Ureter (tissue), 1 donor: ENCODE data around the gene CACNA1F. TPM values are rescaled to one million over a fixed set of nuclear protein-coding genes. Genes with fewer than 3 reads are reported as not detected.
"Not testable (repeated sequence)": the region's sequence is repeated elsewhere in the genome, so short reads cannot be mapped to it uniquely, and the experiment has no call there.

Experiments used
- DNase-seq: peaks from one replicate; pipeline ENCODE4 v3.0.0-alpha.2; 2020; ENCODE audit warnings: low spot score
- total RNA-seq: library from RNA; stranded (reverse); gene quantifications from one replicate; pipeline ENCODE4 v1.2.4, GENCODE V29; 2023
- donor health status: DM: yes; HTN: yes; CAD: no.

Gene CACNA1F
- total RNA-seq, 1 donor from 2014 or later = 0.49 TPM

- peak; percentile 75 for DNase-seq
Observed at GRCh38 chrX:49176421-49177326, 56.5 kb downstream of the CACNA1F start.

GRCh38 chrX:49175435-49176274 lies 57.5 kb downstream of the CACNA1F start:
- DNase-seq = no peak

- no peak for DNase-seq
Observed at GRCh38 chrX:49174723-49175122, 58.4 kb downstream of the CACNA1F start.

GRCh38 chrX:49173544-49173943 lies 59.6 kb downstream of the CACNA1F start:
- not testable (repeated sequence) for DNase-seq

GRCh38 chrX:49172280-49172780 lies 60.8 kb downstream of the CACNA1F start:
- peak; percentile 74 for DNase-seq

GRCh38 chrX:49171752-49172279 lies 61.3 kb downstream of the CACNA1F start, which contains the start of gene PLP2:
PLP2 (plus strand) TSS chrX:49171898; CDS start chrX:49172001, 103 bp downstream.
- DNase-seq = no peak

- DNase-seq = no peak
Observed at GRCh38 chrX:49167740-49168108, 65.4 kb downstream of the CACNA1F start.

GRCh38 chrX:49166914-49167739 lies 66.0 kb downstream of the CACNA1F start:
- peak; percentile 82 for DNase-seq

- peak; percentile 91 for DNase-seq
Observed at GRCh38 chrX:49165901-49166881, 66.9 kb downstream of the CACNA1F start.

GRCh38 chrX:49164589-49165360 lies 68.4 kb downstream of the CACNA1F start:
- DNase-seq = no peak

GRCh38 chrX:49163555-49164419 lies 69.4 kb downstream of the CACNA1F start:
- DNase-seq = peak; percentile 86

- no peak for DNase-seq
Observed at GRCh38 chrX:49162620-49163019, 70.5 kb downstream of the CACNA1F start, which contains the start of gene MAGIX. MAGIX (plus strand) TSS chrX:49162758; CDS start chrX:49162890, 132 bp downstream.

GRCh38 chrX:49161632-49162031 lies 71.5 kb downstream of the CACNA1F start:
- no peak for DNase-seq

- DNase-seq = no peak
Observed at GRCh38 chrX:49160908-49161307, 72.2 kb downstream of the CACNA1F start.

GRCh38 chrX:49157194-49157593 lies 75.9 kb downstream of the CACNA1F start:
- DNase-seq = no peak

GRCh38 chrX:49155900-49156837 lies 77.0 kb downstream of the CACNA1F start:
- DNase-seq = peak; percentile 92
